NOMO-1 treated with dmso at 0.1 percent for 144 hours (cell line): ENCODE measurements around the gene GRIA3.
A peak's percentile ranks its signal among the peaks of the same experiment; 100 is the strongest.
"Not testable (repeated sequence)": the region's sequence is repeated elsewhere in the genome, so short reads cannot be mapped to it uniquely, and the experiment has no call there.

Experiments
- DNase-seq: peaks from one replicate; lab custom pipeline; 2025; ENCODE audit not compliant: unreplicated experiment; lab: John Stamatoyannopoulos, UW

The GRIA3 gene

DNA sequence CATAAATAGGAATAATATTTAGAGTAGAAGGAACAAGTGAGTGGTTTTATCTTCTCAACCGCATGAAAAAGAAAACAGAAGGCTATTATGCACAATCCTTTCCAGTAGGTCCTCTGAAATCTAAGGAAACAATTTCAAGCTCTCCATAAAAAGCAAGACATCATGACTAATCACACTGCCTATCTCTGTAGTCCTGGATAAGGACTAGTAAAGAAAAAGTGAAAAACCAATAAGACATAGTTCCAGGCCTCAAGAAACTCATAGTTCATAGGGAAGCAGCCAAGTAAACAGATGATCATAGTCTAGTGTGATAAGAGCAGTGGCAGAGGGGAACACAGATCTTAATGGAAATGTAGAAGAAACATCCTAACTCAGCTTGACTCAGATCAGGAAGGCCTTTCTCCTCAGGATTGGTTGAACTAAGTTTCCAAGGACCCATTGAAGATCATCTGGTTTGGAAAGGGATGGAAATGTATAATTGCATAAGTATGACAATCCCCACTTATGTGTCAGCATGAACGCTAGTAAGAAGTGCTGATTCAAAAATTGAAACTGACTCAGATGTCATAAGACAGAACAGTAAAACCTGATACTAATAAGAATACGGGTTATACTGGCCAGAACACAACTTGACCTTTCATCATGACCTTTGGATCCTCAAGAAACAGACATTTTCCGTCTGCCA is 155.3 kb downstream of the GRIA3 start:
- DNase-seq = no peak

- no peak for DNase-seq
Observed at GRCh38 chrX:123340696-123341095, 156.6 kb downstream of the GRIA3 start.

- no peak for DNase-seq
Observed at GRCh38 chrX:123348468-123348867, 164.4 kb downstream of the GRIA3 start.

- no peak for DNase-seq
Observed at GRCh38 chrX:123350226-123350625, 166.1 kb downstream of the GRIA3 start.

- peak; percentile 26 for DNase-seq
Observed at GRCh38 chrX:123357941-123358340, 173.9 kb downstream of the GRIA3 start.

- DNase-seq = no peak
Observed at GRCh38 chrX:123358457-123358856, 174.4 kb downstream of the GRIA3 start.

DNA sequence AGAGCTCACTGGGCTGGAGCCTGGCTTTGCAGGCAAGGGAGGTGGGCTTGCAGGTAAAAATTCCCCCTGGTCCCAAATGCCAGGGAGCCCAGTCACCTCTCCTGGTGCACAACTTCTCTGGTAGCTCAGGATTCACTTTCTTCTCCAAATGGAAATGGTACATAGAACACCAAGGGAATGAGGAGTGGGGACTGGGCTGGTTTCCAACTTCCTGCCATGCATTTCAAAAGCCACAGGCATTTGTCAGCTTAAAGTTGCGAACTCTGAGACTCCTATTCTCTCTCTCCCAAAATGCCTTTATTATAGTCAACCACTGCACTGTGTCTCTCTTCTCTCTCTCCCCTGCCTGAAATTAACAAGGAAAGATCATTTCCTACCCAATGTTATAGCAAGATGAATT is 177.3 kb downstream of the GRIA3 start:
- no peak for DNase-seq

DNA sequence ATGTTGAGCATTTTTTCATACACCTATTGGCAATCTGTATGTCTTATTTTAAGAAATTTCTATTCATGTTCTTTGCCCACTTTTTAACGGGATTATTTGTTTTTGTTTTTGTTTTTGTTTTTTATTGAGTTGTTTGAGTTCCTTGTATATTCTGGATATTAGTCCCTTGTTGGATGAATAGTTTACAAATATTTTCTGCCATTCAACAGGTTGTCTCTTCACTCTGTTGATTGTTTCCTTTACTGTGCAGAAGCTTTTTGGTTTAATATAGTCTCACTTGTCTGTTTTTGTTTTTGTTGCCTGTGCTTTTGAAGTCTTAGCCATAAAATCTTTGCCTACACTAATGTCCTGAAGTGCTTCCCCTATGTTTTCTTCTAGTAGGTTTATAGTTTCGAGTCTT is 202.1 kb downstream of the GRIA3 start:
- DNase-seq = not testable (repeated sequence)

- DNase-seq = no peak
Observed at GRCh38 chrX:123392921-123393320, 208.8 kb downstream of the GRIA3 start.

- DNase-seq = no peak
Observed at GRCh38 chrX:123399709-123400108, 215.6 kb downstream of the GRIA3 start.

DNA sequence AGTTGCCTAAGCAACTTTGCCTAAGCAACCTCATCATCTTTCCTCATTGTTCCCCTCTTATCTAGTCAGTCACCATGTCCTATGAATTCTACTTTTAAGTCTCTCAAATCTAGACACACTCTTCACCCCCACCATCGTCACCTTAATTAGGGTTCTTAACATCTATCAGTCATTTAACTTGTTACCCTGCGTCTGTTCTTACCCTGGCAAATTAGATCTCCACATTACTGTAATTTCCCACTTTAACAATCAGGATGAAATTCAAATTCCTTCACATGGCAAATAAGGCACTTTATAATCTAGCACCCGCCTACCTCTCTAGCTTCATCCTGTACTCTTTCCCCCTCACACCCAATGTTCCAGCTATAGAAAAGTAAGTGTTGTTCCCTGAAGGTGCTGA is 221.2 kb downstream of the GRIA3 start:
- DNase-seq = no peak

GRCh38 chrX:123408821-123409737 is 225.0 kb downstream of the GRIA3 start:
- no peak for DNase-seq

DNA sequence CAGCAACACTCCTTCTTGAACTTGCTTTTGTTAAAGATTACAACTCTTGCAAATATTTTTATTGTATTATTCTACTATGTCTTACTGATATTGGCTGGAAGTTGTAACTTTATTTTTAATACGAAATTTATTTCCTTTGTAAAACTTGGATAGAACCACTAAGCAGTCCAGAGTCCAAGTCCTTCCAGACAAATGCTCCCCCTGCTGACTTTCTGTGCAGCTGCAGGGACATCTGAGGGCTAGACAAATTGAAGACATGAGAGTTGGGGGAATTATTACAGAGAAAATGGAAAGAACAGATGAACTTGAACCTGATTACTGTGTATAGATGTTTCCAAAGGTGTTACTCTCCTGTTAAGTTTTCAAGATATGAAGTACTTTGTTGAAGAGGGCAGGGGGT is 238.8 kb downstream of the GRIA3 start:
- DNase-seq = no peak

DNA sequence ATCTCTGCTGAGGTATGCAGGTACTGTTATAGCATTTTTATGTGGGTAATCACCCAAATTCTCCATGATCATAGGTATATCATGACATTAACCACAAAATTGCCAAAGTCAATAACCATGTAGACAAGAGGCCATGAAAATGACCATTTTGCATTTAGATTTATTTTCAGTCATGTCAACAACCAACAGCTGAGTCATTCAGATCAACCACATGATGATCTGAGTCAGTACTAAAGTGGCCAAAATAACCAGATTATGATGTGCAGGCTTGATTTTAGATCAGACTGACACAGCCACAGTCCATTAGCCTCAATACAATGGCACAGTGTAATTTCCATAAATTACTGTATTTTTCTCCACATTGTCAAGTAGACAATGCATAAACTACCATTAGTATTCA is 240.5 kb downstream of the GRIA3 start:
- DNase-seq = no peak

- DNase-seq = no peak
Observed at GRCh38 chrX:123425471-123425870, 241.4 kb downstream of the GRIA3 start.

DNA sequence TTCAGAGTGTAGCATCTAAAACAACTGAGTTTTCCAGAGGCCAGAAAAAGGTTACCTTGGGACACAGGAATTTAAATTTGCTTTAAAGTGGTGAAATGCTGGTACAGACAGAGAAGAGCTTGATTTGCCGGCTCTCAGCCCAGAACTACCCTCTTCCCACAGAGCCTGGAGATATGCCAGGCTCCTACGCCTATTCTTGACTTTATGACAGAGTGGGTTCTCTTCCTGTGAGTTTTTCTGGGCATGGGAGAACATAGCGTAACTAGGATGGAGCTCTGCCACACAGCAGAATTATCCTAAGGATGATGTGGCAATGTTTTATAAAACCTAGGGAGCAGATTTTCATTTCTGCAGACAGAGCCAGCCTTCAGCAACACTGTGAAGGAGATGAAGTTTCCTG is 241.8 kb downstream of the GRIA3 start:
- DNase-seq = no peak

GRCh38 chrX:123432361-123433150 is 248.5 kb downstream of the GRIA3 start:
- DNase-seq = no peak

DNA sequence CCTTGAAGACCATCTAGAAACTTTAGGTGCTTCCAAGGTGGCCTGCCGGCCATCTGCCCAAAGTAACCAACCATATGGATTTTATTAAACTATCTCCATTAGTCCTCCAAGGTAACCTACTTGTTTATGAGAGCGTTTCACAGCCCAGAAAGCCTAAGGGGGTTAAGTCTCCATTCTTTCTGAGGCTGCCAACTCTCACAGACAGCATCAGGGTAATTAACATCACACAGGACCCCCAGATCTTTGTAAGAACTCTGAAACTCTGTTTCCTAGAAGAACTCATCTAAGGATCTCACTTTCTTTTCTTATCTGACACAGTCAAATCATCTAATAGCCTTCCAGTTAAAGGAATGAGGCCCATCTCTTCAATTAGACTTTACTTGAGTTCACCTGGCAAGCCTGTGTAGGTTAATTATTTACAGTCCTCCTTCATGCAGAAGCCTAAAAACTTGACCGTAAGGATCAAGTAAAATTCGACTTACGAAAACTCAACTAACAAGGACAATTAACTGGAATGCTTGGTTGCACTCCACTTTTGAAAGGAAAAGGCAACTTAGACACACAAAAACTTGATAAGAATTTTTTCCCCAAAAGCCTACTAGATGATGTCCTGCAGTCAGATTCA is 252.5 kb downstream of the GRIA3 start:
- DNase-seq = no peak

DNA sequence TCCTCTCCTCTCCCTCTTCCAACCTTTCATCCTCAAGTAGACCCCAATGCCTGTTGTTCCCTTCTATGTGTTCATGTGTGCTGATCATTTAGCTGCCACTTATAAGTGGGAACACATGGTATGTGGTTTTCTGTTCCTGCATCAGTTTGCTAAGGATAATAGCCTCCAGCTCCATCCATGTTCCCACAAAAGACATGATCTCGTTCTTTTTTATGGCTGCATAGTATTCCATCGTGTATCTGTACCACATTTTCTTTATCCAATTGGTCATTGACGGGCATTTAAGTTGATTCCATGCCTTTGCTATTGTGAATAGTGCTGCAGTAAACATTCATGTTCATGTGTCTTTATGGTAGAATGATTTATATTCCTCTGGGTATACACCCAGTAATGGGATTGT is 255.8 kb downstream of the GRIA3 start:
- DNase-seq = not testable (repeated sequence)

DNA sequence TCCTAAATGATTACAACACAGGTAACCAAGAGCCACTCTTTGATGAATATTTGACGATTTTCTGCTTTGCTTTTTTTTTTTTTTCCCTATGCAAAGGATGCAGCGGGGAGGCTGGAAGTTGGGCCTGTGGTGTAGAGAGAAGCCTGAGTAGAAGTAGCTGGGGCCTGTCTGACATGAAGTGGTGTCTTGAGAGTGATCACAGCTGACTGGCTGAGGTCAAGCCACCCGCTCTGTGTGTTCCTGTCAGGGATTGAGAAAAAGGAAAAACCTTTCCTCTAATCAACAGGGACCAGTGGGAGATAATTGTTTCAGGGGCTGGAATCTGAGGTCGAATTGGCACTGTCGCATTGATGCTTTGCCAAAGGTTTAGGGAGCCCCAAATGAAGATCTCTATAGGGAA is 258.7 kb downstream of the GRIA3 start:
- no peak for DNase-seq

- DNase-seq = no peak
Observed at GRCh38 chrX:123447506-123447905, 263.4 kb downstream of the GRIA3 start.
